ENCODE results near the gene STARD7.

DNA sequence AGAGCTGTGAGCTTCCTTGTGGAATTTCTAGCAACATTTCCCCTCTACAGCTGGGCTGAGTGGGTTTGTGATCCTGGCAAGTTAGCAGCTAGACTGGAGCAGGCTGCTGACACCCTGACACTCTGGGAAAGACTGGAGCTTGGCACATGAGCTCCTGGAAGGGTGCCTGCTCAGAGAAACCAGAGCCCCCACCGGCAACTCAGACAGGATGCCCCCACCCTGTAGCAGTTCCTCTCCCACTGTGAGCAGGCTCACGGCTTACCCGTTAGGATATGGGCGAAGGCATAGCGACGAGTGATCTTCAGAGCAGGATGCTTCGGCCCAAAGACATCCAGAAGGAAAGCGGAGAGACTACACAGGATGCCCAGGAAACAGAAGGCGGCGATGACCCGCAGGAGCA is 45.9 kb upstream of the STARD7 start:
- TF ChIP-seq, protein P1, sequence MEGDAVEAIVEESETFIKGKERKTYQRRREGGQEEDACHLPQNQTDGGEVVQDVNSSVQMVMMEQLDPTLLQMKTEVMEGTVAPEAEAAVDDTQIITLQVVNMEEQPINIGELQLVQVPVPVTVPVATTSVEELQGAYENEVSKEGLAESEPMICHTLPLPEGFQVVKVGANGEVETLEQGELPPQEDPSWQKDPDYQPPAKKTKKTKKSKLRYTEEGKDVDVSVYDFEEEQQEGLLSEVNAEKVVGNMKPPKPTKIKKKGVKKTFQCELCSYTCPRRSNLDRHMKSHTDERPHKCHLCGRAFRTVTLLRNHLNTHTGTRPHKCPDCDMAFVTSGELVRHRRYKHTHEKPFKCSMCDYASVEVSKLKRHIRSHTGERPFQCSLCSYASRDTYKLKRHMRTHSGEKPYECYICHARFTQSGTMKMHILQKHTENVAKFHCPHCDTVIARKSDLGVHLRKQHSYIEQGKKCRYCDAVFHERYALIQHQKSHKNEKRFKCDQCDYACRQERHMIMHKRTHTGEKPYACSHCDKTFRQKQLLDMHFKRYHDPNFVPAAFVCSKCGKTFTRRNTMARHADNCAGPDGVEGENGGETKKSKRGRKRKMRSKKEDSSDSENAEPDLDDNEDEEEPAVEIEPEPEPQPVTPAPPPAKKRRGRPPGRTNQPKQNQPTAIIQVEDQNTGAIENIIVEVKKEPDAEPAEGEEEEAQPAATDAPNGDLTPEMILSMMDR (IDR thresholded peaks at IDR 0.05) = no peak
- no peak for TF ChIP-seq POLR2A (IDR thresholded peaks at IDR 0.05)

Measured in right lobe of liver (tissue), 4 donors.